ENCODE measurements around the gene RNF150.
A peak's percentile ranks its signal among the peaks of the same experiment; 100 is the strongest.
"Not testable (repeated sequence)": the region's sequence is repeated elsewhere in the genome, so short reads cannot be mapped to it uniquely, and the experiment has no call there.

RNF150 gene

DNA sequence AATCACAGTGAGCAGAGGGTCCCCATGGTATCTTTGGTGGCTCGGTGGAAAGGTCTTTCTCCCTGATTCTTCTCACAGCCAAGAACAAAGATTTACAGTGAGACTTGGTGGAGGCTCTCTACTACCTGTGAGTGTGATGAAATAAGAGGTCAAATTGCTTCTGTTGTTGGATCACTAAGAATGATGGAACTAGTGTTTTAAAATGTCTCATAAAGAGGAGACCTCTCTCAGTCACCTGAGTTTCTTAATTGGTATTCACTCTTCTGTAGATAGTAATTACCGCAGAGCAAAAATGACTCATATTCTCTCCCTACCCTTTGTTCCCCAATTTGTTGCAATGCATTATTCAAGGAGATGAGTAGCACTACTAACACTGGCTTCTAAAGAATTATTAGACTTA, 276.2 kb downstream of the RNF150 start:
- no peak for DNase-seq

DNA sequence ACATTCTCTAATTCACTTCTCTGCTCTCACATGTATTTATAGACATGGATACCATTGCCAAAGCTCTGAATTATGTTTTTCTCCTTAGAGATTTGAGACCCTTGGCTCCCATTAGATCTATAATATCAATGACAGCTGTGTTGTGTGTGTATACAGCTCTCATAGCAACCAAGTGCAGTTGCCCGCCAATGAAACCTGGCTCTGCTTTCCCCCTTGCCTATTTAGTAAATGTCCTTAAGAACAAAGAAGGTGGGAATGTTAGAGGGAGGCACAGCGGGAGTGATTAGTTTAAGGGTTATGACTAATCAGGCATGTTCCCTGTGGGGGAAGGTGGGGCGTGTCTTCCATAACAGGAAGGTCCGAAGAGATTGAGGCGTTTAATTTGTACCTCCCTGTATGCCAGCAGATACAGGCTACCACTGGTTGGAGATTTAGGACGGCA, 276.6 kb downstream of the RNF150 start:
- DNase-seq = peak; percentile 4 to 36

DNA sequence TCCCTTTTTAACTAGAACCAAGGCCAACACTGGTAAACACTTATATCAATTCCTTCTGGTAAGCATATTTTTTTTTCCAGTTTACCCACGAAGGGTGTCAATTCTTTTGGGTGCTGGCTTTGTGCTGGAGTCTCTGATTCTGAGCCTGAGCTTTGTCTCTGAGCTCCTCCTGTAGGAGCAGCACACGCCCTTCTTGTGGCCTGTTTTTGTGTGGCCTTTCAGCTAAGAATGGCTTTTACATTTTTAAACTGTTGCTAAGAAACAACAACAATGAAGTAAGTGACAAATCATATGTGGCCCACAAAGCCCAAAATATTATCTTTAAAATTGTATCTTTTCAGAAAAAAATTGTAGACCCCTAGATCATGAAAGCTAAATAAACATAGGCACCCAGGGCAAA, 279.1 kb downstream of the RNF150 start:
- no peak for DNase-seq

DNA sequence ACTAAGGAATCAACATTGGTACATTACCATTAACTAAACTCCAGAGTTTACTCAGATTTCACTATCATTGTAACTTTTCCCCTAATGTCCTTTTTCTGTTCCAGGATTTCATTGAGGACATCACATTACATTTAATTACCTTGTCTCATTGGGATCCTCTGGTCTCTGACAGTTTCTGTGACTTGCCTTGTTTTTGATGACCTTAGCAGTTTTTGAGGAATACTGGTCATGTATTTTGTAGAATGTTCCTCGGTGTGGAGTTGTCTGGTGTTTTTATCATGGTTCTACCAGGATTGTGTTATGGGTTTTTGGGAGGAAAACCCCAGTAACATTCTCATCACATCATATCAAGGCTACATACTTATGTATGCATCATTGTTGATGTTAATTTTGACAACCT, 281.5 kb downstream of the RNF150 start:
- DNase-seq = no peak

DNA sequence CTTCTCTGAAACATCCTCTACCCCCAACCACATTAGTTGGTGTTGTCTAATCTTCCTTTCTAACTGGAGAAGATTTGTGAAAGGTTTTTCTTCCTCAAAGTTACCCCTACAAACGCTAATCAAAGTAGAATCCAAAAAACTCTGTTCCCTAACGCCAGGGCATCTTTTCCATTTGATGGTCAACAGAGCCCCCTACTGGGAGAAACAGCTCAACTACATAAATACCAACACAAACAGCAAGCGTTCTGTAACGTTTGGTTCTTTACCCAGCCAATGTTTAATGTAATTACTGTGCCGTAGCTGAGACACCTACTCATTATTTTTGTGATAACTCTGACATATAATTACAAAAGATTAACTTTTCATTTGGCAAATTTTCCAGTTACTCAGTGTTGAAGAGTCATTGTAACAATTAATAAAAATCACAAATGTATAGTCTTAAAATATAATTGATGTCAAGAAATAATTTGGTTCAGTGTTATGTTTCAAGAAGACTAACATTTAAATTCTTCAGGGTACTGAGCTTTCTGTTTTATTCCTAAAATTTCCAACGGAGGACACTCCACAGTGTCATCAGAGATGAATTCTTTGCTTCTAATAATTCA, 282.1 kb downstream of the RNF150 start:
- DNase-seq = peak; percentile 52 to 63

DNA sequence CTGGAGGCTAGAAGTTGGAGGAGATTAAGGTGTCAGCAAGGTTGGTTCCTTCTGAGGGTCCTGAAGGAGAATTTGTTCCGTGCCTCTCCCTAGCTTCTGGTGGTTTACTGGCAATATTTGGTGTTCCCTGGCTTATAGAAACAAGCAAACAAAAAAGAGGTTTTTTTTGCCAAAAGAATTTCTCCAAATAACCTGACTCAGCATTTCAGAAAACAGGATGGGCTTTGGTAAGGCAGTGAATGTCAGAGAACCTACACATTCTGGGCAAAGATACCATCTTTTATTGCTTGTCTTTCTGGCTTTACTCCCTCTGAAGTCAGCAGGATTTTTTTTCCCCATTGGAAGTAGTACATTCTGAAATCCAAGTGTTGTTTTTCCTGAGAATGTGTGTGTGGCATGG, 283.7 kb downstream of the RNF150 start:
- DNase-seq = no peak

DNA sequence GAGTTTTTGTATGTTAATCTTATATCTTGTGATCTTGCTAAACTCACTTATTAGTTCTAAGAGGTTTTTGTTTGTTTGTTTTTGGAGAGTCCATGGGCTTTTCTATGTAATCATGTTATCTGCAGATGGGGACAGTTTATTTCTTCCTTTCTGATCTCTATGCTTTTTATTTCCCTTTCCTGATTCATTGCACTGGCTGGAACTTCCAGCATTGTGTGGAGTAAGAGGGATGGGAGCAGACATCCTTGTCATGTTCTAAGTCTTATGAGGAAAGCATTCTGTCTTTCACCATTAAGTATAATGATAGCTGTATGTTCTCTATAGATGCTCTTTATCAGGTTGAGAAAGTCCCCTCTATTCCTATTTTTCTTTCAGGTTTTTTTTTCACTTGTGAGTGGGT, 286.5 kb downstream of the RNF150 start:
- DNase-seq = no peak

DNA sequence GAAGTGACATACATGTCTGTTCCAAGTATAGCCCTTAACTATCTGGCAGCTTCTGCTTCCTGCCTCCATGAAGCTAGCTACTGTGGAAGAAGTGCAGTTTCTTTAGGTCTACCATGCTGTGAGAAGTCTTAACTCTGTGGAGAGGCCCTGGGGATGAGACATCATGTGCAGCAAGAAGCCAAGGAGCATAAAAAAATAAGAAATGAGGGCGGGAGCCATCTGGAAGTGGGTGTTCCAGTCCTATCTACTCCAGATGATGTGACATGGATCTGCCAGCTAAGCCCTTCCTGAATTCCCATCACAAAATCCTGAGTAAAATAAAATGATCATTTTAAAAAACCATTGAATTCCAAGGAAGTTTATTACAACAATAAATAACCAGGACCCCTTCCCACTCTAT, 289.2 kb downstream of the RNF150 start:
- no peak for DNase-seq

DNA sequence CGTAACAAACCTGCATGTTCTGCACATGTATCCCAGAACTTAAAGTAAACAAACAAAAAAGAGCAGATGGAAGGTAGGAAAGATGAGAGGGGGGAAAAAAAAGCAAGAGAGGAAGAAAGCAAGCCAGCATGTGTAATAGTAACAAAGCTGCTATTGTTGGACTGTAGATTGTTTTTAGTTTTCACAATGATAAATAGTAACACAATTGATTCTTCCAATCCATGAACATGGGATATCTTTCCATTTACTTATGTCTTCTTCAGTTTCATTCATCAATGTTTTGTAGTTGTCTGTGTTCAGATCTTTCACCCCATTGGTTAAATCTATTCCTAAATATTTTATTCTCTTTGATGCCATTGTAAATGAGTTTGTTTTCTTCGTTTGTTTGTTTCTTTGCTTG, 292.1 kb downstream of the RNF150 start:
- DNase-seq = no peak

DNA sequence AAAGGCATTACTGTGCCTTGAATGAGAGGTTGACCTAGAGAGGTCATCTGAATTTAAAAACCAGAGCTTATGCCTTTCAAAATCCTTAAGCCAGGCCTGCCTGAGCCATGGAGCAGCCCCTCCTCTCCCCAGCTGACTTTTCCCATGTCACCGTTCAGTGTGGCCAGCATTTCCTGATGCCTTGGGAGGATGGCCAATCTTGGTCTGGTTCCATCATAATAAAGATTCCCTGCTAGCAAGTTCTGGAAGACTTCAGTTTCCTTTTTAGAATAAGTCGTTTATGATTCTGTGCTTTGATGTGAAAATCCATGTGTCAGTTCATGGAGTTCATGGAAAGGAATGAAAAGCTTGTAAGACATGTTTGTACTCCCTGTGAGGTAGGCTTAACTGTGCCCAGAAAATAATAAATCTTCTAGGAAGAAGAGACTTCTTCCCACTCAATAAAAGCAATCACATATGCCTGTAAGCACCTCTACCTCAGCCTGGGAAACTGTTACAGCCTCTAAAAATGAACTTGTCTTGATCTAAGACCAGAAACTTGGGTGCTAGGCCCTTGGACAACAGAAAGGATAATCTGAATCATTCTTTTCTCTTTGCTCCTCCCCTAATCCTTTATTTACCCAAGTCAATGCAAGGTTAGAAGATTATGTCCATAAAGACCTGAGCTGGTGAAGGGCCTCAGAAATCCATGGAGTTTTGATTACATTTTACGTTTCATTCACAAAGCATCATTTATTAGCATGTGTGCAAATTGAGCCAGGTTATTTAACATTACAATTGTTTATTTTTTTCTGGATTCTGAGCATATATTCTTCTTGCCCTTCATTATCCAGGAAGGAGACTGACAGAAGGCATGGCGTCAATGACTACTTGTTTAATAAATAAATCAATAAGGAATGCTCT, 293.1 kb downstream of the RNF150 start:
- DNase-seq = no peak

DNA sequence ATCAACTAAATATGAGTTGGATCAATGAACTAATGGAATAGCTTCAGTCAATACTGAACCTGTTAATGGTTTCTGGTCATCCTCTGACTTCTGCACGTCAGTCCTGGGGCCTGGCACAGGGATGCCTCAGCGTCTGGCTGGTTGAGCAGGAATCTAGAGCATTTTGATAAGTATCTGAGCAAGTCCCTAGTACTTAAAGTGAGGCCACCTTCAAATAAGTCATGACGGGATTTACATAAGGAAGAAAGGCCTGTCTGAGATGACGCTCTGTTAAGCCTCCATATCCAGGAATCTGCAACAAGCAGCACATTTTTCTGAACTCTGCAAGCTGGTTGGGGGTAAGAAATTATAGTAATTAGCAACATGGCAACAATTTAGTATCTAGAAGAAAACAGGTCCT, 293.9 kb downstream of the RNF150 start:
- DNase-seq = no peak

DNA sequence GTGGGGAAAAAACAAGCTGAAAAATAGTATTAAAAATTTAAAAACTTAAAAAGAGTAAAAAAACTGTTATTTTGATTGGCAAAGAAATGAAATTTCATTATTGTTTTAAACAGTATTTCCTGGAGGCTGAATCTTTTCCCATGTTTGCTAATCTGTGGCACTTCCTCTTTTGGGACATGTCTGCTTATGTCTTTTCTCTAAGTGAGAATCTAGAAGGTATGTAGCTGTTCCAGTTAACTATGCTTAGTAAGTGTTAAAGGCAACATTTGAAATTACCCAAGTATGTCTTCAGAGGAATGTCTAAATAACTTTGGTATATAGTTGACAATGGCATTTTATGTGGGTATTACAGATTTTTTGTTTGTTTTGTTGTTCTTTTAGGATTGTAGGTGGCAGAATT, 295.5 kb downstream of the RNF150 start:
- no peak for DNase-seq

DNA sequence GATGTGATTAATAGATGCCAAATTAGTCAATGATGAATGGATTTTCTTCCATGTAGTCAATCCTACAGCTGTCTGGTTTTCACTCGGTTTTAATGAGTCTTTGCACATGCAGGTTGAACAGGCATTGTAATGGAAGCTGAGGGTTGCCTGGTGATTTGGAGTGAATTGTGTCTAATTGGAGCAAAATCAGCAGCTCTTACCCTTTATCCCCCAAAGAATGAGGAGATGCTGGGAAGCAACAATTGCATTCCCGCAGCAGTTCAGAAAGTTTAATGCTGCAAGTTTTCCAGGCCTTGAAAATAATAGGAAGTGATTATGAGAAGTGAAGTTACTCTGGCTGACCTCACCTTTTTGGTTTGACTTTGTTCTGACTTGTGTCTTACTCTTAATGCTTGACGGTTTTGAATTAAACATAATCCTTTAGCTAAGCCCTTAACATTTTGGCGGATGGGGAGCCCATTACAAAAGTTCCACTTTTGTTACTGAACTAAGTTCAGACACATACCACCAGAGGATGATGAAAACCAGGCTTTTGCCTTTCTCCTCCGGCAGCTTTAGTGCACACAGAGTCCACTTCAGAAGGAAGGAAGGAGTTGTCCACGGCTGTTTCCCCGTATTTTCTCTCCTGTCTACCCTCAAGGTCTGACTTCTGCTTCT, 298.3 kb downstream of the RNF150 start:
- no peak for DNase-seq

DNA sequence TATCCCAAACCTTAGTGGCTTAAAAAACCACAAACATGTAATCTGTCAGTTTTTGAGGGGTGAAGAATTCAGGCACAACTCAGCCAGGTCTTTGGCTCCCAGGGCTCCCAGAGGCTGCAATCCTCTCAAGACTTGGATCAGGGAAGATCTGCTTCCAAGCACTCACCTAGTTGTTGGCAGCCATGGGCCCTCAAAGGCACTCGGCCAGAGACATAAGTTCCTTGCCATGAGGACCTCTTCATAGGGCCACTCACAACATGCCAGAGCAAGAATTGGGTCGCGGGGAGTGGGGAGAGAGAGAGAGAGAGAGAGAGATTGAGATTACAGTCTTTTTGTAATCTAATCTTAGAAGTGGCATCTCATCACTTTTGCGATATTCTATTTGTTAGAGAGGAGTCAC, 300.0 kb downstream of the RNF150 start:
- DNase-seq = no peak

DNA sequence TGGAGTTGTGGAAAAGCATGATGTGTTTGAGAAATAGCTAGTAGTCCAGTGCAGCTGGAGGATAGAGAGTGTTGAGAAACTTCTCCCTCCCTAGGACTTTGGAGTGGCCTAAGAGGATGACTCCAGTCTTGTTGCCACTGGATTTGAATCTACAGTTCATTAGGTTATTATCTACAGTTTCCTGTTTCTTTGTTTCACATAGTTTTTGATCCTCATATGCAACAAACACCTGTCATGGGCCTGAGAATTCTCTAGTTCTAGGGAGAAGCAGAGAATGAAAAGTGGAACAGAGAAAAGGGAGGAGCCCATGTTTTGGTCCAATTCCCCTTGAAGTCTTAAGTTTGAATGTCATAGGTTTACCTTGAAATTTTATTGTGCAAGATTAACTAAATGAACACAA, 303.4 kb downstream of the RNF150 start:
- no peak for DNase-seq

DNA sequence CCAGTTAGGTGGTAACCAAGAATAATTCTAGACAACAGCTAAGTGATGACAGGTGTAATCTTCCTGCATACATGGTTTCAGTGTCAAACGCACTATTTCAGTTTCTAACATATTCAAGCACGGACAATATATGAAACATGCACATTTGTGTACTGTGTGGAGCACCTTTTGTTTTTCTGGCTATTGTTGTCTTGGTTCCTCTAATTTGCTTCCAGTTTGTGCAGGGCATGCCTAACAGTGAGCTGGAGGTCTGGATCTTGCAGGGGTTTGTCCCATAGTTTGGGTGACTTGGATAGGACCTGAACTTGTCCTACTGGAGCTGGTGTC, 306.6 kb downstream of the RNF150 start:
- DNase-seq = no peak

DNA sequence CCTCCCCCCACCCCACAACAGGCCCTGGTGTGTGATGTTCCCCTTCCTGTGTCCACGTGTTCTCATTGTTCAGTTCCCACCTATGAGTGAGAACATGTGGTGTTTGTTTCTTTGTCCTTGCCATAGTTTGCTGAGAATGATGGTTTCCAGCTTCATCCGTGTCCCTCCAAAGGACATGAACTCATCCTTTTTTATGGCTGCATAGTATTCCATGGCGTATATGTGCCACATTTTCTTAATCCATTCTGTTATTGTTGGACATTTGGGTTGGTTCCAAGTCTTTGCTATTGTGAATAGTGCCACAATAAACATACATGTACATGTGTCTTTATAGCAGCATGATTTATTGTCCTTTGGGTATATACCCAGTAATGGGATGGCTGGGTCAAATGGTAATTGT, 312.7 kb downstream of the RNF150 start:
- not testable (repeated sequence) for DNase-seq

DNA sequence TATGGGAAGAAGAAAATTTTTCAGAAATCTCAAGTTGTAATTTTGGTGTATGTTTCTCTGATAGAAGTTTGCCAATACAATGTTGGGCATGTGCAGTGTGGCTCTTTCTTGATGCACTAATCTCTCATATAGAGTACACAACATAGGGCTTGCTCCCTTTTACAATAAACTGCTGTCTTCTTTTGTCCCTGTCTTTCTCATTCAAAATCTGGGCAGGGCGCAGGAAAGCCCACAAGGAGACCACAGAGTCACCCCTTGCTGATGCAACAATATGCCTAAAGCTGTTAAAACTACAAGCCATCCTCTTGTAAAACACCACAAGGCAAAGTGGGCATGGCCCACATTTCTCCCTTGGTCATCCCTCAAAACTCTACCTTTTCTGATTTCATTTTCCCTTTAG, 313.7 kb downstream of the RNF150 start:
- DNase-seq = no peak

DNA sequence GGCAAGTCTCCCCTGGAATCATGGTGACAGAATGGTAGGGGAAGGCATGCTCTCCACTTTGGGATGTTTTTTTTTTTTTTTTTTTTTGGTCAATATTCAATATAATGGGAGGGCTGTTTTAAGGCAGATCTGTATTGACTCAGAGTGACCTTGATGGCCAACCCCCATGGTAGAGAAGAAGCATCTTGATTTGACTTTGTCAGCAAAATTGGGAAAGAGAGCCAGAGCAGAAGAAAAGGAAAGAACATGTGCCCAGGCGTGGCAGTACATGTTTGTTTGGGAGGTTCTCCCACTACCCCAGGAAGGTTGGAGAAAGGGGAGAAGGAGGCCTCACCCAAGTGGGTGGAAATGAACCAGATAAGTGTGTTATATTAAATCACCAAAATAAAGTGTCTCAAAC, 314.8 kb downstream of the RNF150 start:
- no peak for DNase-seq

DNA sequence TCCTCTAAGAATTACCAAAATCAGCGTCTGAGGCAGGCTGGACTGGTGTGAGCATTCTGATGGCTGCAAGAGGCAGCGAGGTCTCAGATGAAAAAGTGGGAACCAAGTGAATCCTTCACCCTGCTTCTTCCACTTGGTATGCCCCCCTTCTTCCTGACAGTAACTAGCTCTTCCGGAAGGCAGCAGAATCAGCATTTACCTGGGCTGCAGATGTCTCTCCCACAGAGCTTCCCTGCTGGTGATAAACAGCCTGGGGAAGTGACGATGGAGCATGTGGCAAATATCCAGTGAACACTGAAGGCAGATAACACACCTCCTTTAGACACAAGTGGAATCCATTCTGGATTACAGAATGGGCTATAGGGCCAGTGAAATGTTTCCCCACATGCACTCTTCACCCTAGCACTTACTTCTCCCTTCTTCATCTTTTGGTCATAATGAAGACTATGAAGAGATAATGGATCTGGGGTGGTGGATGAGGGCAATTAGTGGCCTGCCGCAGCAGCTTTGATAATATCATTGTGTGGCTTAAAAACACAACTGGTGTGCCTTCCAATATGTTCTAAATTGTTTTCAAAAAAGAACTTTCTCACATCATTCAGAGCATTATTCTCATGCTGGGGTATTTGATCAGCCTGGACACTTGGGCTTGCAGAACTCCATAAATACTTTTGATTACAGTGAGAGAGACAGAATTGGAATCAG, 316.3 kb downstream of the RNF150 start:
- DNase-seq = peak in 1 of 2 experiments; percentile 51

DNA sequence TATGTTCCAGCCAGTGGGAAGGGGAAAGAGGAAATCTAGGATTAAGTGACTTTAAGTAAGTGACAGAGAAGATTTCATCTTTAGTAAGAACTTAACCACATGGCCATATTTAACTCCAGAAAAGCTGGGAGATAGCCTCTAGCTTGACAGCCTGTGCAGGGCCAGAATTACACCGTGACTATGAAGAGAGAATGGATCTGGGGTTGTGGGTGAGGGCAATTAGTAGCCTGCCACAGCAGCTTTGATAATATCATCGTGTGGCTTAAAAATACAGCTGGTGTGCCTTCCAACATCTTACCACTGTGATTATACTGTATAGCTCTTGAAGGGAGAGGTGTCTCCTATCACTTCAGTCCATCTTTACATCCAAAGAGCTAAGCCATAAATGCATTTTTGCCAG, 319.5 kb downstream of the RNF150 start:
- DNase-seq = no peak

DNA sequence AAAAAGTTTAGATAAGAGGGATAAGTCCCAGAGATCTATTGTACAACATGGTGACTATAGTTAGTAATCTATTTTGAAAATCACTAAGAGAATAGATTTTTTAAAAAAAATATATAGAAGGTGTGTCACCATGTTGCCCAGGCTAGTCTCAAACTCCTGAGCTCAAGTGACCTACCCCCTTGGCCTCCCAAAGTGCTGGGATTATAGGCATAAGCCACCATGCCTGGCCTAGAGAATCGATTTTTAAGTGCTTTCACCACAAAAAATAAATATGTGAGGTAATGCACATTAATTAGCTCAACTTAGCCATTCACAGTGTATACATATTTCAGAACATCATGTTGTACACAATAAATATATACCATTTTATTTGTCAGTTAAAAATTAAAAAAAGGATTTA, 320.4 kb downstream of the RNF150 start:
- no peak for DNase-seq

DNA sequence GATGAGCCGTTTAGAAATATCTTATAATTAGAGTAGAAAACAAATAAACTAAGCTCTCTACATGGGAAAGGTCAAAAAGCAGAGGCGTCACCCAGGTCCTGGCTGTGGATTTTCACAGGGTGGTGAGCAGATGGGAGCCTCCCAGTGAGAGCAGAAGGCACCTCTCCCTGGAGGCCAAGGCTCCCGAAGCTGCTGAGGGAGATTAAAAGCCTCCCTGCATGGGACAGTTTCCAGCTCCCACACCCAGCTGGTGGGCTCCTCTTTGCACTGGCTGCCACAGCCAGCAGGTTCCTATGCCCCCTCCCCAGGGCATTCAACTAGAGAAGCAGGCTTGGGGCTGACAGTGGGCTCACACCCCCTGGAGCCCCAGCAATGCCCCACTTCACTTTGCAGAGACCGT, 321.8 kb downstream of the RNF150 start:
- no peak for DNase-seq

Data from NCI-H2081 (cell line).